Mucosa of rectum (tissue), 2 donors: ENCODE measurements around the gene SH2B3.
"Not testable (repeated sequence)": the region's sequence is repeated elsewhere in the genome, so short reads cannot be mapped to it uniquely, and the experiment has no call there.

Source experiments
- H3K27ac ChIP-seq, 2 donors: one replicate each; pipeline ENCODE4 v1.7.0; 2013; ENCODE audit warnings: inconsistent platforms in 2 of 2, low read depth in 2 of 2, low read length in 2 of 2
- H3K27me3 ChIP-seq, 2 donors: one replicate each; pipeline ENCODE4 v1.7.0; 2013; ENCODE audit warnings: low read length in 2 of 2; ENCODE audit not compliant: control insufficient read depth in 2 of 2, insufficient read depth in 2 of 2
- H3K36me3 ChIP-seq, 2 donors: one replicate each; pipeline ENCODE4 v1.7.0; 2013; ENCODE audit warnings: low read length in 2 of 2; ENCODE audit not compliant: control insufficient read depth in 2 of 2, insufficient read depth in 2 of 2
- H3K4me1 ChIP-seq, 2 donors: one replicate each; pipeline ENCODE4 v1.7.0; 2013; ENCODE audit warnings: low read length in 2 of 2, mild to moderate bottlenecking in 1 of 2; ENCODE audit not compliant: control insufficient read depth in 2 of 2, insufficient read depth in 2 of 2
- H3K4me3 ChIP-seq, 2 donors: one replicate each; pipeline ENCODE4 v1.7.0; 2013; ENCODE audit warnings: low read length in 2 of 2
- H3K9ac ChIP-seq, 2 donors: one replicate each; pipeline ENCODE4 v1.7.0; 2013; ENCODE audit warnings: low read length in 2 of 2, low read depth in 1 of 2, mild to moderate bottlenecking in 1 of 2
- H3K9me3 ChIP-seq, 2 donors: one replicate each; pipeline ENCODE4 v1.7.0; 2013; ENCODE audit warnings: low read length in 2 of 2; ENCODE audit not compliant: control insufficient read depth in 2 of 2
- donor health status: healthy.
- donor health status: Normal muscosa, but diverticular disease.

Gene SH2B3

DNA sequence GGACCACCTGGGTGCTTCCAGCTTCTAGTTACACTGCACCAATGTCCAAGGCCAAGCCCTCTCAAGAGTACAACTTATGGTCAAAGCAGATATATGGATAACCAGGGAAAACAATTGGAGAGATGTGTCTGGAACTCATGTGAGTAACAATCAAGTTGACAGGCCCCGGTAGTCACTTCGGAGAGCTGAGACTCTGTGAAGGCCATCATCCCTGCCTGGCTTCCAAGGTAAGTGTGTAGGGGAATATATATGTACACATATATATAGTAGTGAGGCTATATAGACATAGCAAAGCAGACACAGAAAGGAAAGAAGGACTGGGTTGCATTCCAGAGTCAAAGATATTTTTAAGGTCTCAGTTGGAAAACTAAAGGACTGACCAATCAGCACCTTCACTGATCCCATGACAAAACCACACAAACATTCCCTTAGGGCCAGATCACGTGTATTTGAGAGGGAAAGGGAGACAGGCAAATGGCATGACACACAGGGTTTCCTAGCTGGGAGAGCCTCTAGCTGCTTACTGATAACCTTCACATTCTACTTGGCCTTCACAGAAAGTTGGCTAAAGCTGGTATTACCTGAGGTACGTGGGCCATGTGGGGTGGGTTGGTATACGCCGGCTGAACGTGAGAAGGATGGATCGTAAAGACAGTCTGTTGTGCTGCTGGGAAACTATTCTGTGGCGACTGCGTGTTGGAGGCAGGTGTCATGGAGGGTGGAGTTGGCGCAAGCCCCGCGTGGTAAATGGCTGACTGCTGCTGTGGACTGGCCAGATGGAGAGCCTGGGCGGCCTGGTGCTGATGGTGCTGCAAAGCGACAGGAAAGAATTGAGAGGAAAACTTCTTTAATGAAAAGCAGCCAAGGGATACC is 50.0 kb downstream of the SH2B3 start:
- H3K4me1 ChIP-seq, result no peaks in the 10 kb centered on the region
- H3K9ac ChIP-seq, result no peak overlapping the region
- no peaks in the 10 kb centered on the region for H3K27me3 ChIP-seq
- H3K4me3 ChIP-seq, result no peak overlapping the region
- no peak overlapping the region for H3K27ac ChIP-seq
- H3K36me3 ChIP-seq, result peaks cover 53 to 69% of the 10 kb centered on the region in 2 donors
- no peaks in the 10 kb centered on the region for H3K9me3 ChIP-seq

DNA sequence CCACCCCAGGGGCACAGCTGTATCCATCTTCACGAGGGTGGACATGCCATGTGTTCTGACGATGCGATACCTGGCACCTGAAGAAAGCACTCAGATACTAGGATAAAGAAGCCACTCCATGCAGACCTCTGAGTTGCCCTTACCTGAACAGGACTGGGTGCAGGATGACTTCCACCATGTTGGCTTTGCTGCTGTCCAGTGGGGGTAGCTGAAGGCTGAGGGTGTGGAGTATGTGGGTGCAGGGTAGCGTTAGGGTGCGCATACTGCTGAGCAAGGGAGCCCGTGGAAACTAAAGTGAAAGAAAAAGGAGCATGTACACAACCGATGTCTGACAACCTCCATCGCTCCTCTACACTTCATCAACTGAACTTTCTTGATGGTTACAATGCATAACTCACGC is 51.3 kb downstream of the SH2B3 start:
- no peaks in the 10 kb centered on the region for H3K27me3 ChIP-seq
- peaks cover 47 to 55% of the 10 kb centered on the region in 2 donors for H3K36me3 ChIP-seq
- no peaks in the 10 kb centered on the region for H3K4me1 ChIP-seq
- H3K9me3 ChIP-seq, result no peaks in the 10 kb centered on the region
- no peak overlapping the region for H3K9ac ChIP-seq
- no peak overlapping the region for H3K27ac ChIP-seq
- H3K4me3 ChIP-seq, result no peak overlapping the region

GRCh38 chr12:111457577-111457976 is 51.9 kb downstream of the SH2B3 start:
- Histone ChIP-seq H3K9me3 (no peaks in the 10 kb centered on the region), H3K4me1 (no peaks in the 10 kb centered on the region), H3K27me3 (no peaks in the 10 kb centered on the region), H3K4me3 (no peak overlapping the region), H3K36me3 (peaks cover 47 to 53% of the 10 kb centered on the region in 2 donors), H3K27ac (no peak overlapping the region), H3K9ac (no peak overlapping the region)

- no peak overlapping the region for H3K27ac ChIP-seq
- H3K9me3 ChIP-seq, result no peaks in the 10 kb centered on the region
- no peaks in the 10 kb centered on the region for H3K4me1 ChIP-seq
- peaks cover 39 to 44% of the 10 kb centered on the region in 2 donors for H3K36me3 ChIP-seq
- H3K4me3 ChIP-seq, result no peak overlapping the region
- H3K27me3 ChIP-seq, result no peaks in the 10 kb centered on the region
- no peak overlapping the region for H3K9ac ChIP-seq
Observed at GRCh38 chr12:111458546-111459172, 52.9 kb downstream of the SH2B3 start.

- H3K27me3 ChIP-seq, H3K27ac ChIP-seq, H3K4me3 ChIP-seq, H3K9me3 ChIP-seq, H3K4me1 ChIP-seq, H3K9ac ChIP-seq: not testable (repeated sequence)
- peaks cover 24 to 29% of the 10 kb centered on the region in 2 donors for H3K36me3 ChIP-seq
Observed at GRCh38 chr12:111460111-111460510, 54.4 kb downstream of the SH2B3 start.

GRCh38 chr12:111462210-111462769 is 56.6 kb downstream of the SH2B3 start:
- Histone ChIP-seq H3K9ac (no peak overlapping the region), H3K36me3 (peaks cover 9 to 11% of the 10 kb centered on the region in 2 donors), H3K4me1 (no peaks in the 10 kb centered on the region), H3K27ac (no peak overlapping the region), H3K4me3 (no peak overlapping the region), H3K27me3 (no peaks in the 10 kb centered on the region), H3K9me3 (no peaks in the 10 kb centered on the region)

DNA sequence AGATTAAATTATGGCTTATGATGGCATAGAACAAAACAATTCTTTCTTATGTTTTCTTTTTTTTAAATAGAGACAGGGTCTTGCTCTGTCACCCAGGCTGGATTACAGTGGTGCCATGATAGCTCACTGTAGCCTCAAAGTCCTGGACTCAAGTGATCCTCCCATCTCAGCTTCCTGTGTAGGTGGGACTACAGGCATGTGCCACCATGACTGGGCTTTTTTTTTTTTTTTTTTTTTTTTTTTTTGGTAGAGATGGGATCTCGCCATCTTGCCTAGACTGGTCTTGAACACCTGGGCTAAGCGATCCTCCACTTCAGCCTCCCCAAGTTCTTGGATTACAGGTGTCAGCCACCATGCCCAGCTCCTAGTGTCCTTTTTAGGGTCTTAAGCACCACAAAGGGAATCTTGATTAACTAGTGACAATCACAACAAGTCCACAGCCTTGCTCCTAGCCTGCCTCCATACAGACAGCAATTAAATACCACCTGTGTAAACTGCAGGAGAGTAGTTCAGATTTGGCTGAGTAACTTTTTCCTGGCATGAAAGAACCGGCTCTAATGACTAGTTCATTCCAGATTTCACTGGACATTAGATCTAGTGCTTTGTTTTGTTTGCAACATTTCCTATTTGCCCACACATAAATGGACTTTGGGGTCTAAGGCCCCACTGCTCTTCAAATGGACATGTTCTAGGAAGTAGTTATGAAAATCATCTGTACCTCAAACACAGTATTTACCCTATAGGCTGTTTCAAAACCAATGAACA is 61.6 kb downstream of the SH2B3 start:
- H3K4me3 ChIP-seq, result no peak overlapping the region
- no peak overlapping the region for H3K9ac ChIP-seq
- H3K27me3 ChIP-seq, result no peaks in the 10 kb centered on the region
- peak overlapping the region in 1 of 2 donors; percentile 35 for H3K27ac ChIP-seq
- H3K36me3 ChIP-seq, result peaks cover 23 to 24% of the 10 kb centered on the region in 2 donors
- no peaks in the 10 kb centered on the region for H3K4me1 ChIP-seq
- H3K9me3 ChIP-seq, result no peaks in the 10 kb centered on the region

- no peaks in the 10 kb centered on the region for H3K4me1 ChIP-seq
- H3K36me3 ChIP-seq, result peaks cover 25 to 28% of the 10 kb centered on the region in 2 donors
- H3K27me3 ChIP-seq, result no peaks in the 10 kb centered on the region
- peak overlapping the region in 1 of 2 donors; percentile 35 for H3K27ac ChIP-seq
- H3K4me3 ChIP-seq, result no peak overlapping the region
- H3K9ac ChIP-seq, result no peak overlapping the region
- no peaks in the 10 kb centered on the region for H3K9me3 ChIP-seq
Observed at GRCh38 chr12:111467857-111468241, 62.1 kb downstream of the SH2B3 start.

- no peak overlapping the region for H3K4me3 ChIP-seq
Observed at GRCh38 chr12:111469401-111469800, 63.7 kb downstream of the SH2B3 start.

More at GRCh38 chr12:111469401-111469800, 63.7 kb downstream of the SH2B3 start:
- no peak overlapping the region for H3K27ac ChIP-seq
- H3K36me3 ChIP-seq, result peaks cover 29 to 31% of the 10 kb centered on the region in 2 donors
- no peaks in the 10 kb centered on the region for H3K27me3 ChIP-seq
- H3K4me1 ChIP-seq, result no peaks in the 10 kb centered on the region
- H3K9ac ChIP-seq, result no peak overlapping the region
- H3K9me3 ChIP-seq, result no peaks in the 10 kb centered on the region
